ENCODE data around the gene PAK1.

Gene PAK1

GRCh38 chr11:77431813-77432212 lies 42.1 kb downstream of the PAK1 start:
- no peaks in the 10 kb centered on the region for H3K79me2 ChIP-seq (ENCODE audit: insufficient read depth, low read length)
- no peaks in the 10 kb centered on the region for H3K9me3 ChIP-seq (ENCODE audit: low read length)
- no peaks in the 10 kb centered on the region for H4K20me1 ChIP-seq (ENCODE audit: insufficient read depth, low read length)
- no peaks in the 10 kb centered on the region for H3F3A ChIP-seq (ENCODE audit: insufficient read depth, low read length)
- no peak overlapping the region for H2AFZ ChIP-seq (ENCODE audit: low read length)
- H3K4me1 ChIP-seq (ENCODE audit: insufficient read depth, low read length, severe bottlenecking) = no peaks in the 10 kb centered on the region
- H3K9ac ChIP-seq (ENCODE audit: low read length) = no peak overlapping the region
- H3K4me3 ChIP-seq (ENCODE audit: low read depth, low read length, poor library complexity, severe bottlenecking) = no peak overlapping the region
- H3K36me3 ChIP-seq (ENCODE audit: insufficient read depth, low read length) = no peaks in the 10 kb centered on the region
- H3K9me2 ChIP-seq (ENCODE audit: low read depth, low read length) = no peaks in the 10 kb centered on the region
- H3K4me2 ChIP-seq (ENCODE audit: low read length) = no peak overlapping the region
- H3K27me3 ChIP-seq (ENCODE audit: insufficient read depth, low read length) = no peaks in the 10 kb centered on the region
- H3K27ac ChIP-seq (ENCODE audit: low read depth, low read length, poor library complexity, severe bottlenecking) = no peak overlapping the region
- no peak for TF ChIP-seq EZH2 (IDR thresholded peaks at IDR 0.05; ENCODE audit: borderline replicate concordance, low read length)
- no peak for TF ChIP-seq CTCF (IDR thresholded peaks at IDR 0.05; ENCODE audit: low read length)

GRCh38 chr11:77428598-77428997 lies 45.3 kb downstream of the PAK1 start:
- Histone ChIP-seq H3K4me3 (ENCODE audit: low read depth, low read length, poor library complexity, severe bottlenecking) (no peak overlapping the region), H3K27ac (ENCODE audit: low read depth, low read length, poor library complexity, severe bottlenecking) (no peak overlapping the region), H2AFZ (ENCODE audit: low read length) (no peak overlapping the region), H3K27me3 (ENCODE audit: insufficient read depth, low read length) (no peaks in the 10 kb centered on the region), H3K9ac (ENCODE audit: low read length) (no peak overlapping the region), H3K4me1 (ENCODE audit: insufficient read depth, low read length, severe bottlenecking) (no peaks in the 10 kb centered on the region), H3K36me3 (ENCODE audit: insufficient read depth, low read length) (no peaks in the 10 kb centered on the region), H4K20me1 (ENCODE audit: insufficient read depth, low read length) (no peaks in the 10 kb centered on the region), H3F3A (ENCODE audit: insufficient read depth, low read length) (no peaks in the 10 kb centered on the region), H3K9me3 (ENCODE audit: low read length) (no peaks in the 10 kb centered on the region), H3K79me2 (ENCODE audit: insufficient read depth, low read length) (no peaks in the 10 kb centered on the region), H3K4me2 (ENCODE audit: low read length) (no peak overlapping the region), H3K9me2 (ENCODE audit: low read depth, low read length) (no peaks in the 10 kb centered on the region)
- TF ChIP-seq CTCF (IDR thresholded peaks at IDR 0.05; ENCODE audit: low read length) (no peak), EZH2 (IDR thresholded peaks at IDR 0.05; ENCODE audit: borderline replicate concordance, low read length) (no peak)

GRCh38 chr11:77425346-77425745 lies 48.5 kb downstream of the PAK1 start:
- no peak overlapping the region for H3K27ac ChIP-seq (ENCODE audit: low read depth, low read length, poor library complexity, severe bottlenecking)
- TF ChIP-seq EZH2 (IDR thresholded peaks at IDR 0.05; ENCODE audit: borderline replicate concordance, low read length) (no peak), CTCF (IDR thresholded peaks at IDR 0.05; ENCODE audit: low read length) (no peak)
- H3K9me3 ChIP-seq (ENCODE audit: low read length) = no peaks in the 10 kb centered on the region
- no peaks in the 10 kb centered on the region for H3K9me2 ChIP-seq (ENCODE audit: low read depth, low read length)
- no peaks in the 10 kb centered on the region for H3K36me3 ChIP-seq (ENCODE audit: insufficient read depth, low read length)
- no peaks in the 10 kb centered on the region for H3K79me2 ChIP-seq (ENCODE audit: insufficient read depth, low read length)
- no peak overlapping the region for H2AFZ ChIP-seq (ENCODE audit: low read length)
- no peaks in the 10 kb centered on the region for H4K20me1 ChIP-seq (ENCODE audit: insufficient read depth, low read length)
- H3K4me3 ChIP-seq (ENCODE audit: low read depth, low read length, poor library complexity, severe bottlenecking) = no peak overlapping the region
- no peaks in the 10 kb centered on the region for H3K27me3 ChIP-seq (ENCODE audit: insufficient read depth, low read length)
- no peaks in the 10 kb centered on the region for H3F3A ChIP-seq (ENCODE audit: insufficient read depth, low read length)
- H3K4me2 ChIP-seq (ENCODE audit: low read length) = no peak overlapping the region
- no peaks in the 10 kb centered on the region for H3K4me1 ChIP-seq (ENCODE audit: insufficient read depth, low read length, severe bottlenecking)
- H3K9ac ChIP-seq (ENCODE audit: low read length) = no peak overlapping the region
